Fibroblast of gingiva (primary cell): ENCODE results near the gene SLC2A6.

ENCODE experiments used
- DNase-seq: peaks from one replicate; pipeline ENCODE4 v3.0.0-alpha.2; 2011; ENCODE audit warnings: low read depth

SLC2A6 gene

DNA sequence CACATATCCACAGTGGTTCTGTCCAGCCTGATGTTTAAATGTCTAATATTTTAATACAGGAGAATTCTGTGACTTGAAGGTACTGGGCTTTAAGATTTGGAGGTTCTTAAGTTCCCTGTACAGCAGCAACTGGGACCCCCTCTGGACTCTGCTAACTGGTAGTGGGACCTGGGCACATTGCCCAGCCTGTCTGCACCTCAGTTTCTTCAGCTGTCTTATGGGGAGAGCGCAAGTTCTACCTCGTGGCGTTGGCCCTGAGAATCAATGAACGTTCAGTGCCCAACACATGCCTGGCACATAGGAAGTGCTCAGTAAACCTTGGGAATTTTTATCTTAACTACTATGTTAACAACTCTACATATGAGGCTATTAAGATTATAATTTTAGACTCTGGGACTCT is 1.4 kb downstream of the SLC2A6 start:
- DNase-seq = no peak

DNA sequence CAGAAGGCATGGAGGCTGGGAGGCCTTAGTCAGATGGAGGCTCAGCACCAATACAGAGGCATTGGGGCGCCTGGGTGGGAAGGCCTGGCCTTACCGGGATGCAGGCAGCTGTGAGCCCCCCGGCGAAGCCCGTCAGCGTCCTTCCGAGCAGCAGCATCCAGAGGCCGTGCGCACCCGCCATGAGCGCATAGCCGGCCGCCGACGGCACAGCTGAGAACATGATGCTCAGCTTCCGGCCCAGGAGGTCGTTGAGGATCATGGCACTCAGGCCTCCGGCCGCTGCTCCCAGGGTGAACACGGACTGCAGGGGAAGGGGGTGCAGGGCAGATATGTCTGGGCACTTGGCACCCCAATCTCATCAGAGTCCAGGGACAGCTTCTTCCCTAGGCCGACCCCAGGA is 2.0 kb downstream of the SLC2A6 start:
- DNase-seq = no peak

DNA sequence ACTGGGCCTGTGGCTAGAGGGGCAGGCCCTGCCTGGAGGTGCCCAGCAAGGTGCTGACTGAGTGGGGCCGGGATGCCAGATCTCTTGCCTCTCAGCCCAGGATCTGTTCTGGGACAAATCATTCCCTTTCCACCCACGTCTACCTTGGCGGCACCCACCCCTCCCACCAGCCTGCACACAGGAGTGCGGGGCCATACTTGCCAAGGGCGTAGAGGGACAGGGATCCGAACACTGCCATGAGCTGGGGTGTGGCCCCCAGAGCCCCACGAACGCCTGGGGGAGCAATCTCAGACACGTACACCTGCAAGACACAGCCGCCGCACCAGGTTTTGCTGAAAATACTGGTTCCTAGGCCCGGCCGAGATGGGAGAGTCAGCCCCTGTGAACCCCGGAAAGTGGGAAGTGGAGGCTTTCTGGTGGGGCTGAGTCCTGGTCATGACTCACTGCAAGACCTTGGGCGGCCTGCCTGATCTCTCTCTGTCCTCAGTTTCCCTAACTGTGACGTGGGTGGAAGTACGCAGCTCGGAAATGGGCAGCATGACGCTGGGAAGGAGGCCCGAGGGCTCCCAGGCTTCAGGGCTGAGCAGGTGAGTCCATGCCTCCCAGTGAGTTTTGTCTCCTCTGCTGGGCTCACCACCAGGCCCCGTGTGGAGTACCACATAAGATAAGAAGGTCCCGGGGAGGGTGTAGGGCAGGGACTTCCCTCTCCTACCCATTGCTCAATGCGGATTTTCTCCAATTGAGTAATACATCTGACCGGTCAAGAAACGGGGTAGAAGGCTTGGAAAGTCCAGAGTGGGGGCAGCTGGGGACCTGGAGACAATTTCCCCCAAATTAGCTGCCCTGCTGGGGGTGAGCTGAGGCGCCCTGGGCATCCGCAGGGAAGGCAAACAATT is 2.6 kb downstream of the SLC2A6 start:
- no peak for DNase-seq

DNA sequence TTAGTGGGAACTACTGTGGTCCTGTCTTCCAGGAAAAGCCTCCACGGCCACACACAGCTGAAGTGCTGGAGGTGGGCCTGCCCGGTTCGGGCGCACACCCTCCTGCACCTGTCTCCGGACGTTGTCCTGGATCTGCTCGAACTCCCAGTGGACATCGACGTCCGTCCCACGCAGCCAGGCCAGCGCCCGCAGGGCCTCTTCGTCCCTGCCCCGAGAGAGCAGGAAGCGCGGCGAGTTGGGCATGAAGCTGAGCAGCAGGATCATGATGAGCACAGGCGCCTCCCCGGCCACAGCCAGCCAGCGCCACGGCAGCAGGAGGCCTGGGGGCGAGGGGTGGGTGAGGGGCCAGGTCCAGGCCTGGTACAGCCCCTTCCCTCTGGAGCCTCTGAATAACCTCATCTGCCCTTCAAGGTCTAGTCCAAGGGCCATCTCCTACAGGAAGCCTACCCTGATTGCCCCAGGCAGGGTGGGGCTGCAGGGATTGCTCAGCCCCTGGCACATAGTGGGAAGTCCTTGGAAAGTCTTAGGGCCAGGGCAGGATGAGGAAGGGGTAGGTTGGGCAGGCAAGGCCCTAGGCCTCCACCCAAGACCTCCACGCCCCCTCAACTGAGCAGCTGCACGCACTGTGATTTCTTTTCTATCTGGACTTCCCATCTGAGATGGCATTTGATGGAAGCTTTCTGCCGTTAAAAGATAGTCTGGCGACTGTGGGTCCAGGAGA is 3.4 kb downstream of the SLC2A6 start:
- no peak for DNase-seq

DNA sequence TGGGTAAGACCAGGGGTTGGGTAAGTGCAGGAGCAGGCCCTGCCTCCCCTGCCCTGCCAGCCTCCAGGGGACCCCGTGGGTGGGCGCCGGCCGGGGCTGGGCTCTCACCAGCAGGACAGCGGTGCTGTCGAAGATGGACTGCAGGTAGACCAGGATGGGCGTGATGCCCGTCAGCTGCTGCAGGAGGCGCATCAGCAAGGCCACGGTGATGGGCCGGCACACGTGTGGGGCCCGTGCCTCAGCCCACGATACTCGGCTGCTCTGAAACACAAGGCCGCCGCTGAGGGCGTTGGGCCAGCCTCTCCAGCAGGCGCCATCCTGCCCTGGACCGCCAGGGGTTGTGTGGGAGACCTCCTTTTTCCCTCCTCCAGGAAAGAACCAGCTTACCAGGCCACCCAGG is 4.0 kb downstream of the SLC2A6 start:
- no peak for DNase-seq

DNA sequence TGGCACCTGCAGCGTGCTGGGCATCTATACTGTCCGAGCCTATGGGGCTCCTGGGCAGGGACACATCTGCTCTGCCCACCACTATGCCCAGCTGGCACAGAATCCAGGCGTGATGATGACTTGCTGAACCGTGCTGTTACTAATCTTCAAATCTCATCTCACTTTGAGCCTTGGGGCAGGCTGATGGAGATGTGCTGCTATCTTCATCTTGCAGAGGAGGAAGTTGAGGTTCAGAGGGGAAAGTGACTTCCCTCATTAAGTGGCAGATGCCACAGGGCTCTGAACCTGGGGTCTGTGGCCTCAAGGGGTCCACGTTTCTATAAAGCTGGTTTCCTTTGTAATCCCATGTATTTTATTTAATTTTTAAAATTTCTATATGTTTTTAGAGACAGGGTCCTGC is 4.7 kb downstream of the SLC2A6 start:
- DNase-seq = no peak

DNA sequence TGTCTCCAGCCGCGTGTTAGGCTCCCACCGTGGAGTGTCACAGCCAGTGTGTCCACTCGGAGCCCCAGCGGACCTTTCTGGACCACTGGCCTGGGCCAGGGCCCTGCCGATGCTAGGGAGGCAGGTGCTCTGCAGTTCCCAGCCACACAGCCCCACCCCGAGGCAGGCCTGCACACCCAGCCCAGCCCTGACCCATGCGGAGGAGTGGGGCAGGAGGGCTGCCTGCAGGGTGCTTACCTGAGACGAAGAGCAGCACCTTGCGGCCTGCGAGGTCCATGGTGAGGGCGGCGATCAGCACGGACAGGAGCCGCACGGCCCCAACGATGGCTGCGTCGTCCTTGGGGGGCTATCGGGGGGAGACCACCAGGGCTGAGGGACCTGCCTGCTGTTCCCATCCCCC is 5.2 kb downstream of the SLC2A6 start:
- DNase-seq = no peak

DNA sequence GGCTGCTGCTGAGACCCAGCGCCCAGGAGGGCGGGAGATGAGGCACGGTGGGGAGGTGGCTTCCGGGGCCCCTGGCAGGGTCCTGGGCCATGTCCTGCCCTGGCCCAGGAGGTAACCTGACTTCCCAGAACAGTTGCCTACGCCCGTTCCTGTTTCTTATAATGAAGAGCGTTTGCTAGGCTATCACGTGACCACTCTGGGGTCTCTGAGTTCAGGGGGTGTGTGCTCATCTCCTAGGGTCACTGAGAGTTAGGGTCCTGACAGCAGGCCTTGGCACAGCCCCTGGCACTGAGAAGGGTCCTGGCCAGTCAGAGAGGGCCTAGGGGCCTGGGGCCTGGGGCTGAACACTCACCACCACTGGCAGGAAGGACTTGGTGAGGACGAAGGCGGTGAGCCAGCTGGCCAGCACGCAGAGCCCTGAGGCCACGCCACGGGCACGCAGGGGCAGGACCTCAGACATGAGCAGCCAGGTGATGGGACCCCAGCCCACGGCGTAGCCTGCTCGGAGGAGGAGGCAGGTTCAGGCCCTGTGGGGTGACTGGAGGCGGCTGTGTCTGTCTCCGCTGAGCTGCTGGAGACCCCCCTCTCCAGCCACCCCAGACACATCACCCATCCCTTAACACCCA is 6.0 kb downstream of the SLC2A6 start:
- DNase-seq = no peak

DNA sequence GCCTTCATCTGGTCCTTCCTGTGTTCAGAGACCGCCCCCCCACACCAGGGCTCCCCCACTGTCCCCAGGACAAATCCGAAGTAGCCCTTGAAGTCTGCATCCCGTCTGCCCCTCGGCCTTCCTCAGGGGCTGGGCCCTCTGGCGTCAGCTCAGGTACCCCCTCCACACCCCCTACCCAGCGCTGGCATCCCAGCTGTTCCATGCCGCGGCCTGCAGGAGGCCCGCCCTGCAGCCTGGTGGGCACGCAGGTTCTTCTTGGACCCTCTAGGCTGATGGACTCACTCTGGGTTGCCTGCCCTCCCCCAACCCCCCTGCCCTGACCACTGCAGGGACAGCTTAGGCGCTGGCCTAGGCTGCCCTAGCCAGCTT is 6.6 kb downstream of the SLC2A6 start:
- DNase-seq = no peak

DNA sequence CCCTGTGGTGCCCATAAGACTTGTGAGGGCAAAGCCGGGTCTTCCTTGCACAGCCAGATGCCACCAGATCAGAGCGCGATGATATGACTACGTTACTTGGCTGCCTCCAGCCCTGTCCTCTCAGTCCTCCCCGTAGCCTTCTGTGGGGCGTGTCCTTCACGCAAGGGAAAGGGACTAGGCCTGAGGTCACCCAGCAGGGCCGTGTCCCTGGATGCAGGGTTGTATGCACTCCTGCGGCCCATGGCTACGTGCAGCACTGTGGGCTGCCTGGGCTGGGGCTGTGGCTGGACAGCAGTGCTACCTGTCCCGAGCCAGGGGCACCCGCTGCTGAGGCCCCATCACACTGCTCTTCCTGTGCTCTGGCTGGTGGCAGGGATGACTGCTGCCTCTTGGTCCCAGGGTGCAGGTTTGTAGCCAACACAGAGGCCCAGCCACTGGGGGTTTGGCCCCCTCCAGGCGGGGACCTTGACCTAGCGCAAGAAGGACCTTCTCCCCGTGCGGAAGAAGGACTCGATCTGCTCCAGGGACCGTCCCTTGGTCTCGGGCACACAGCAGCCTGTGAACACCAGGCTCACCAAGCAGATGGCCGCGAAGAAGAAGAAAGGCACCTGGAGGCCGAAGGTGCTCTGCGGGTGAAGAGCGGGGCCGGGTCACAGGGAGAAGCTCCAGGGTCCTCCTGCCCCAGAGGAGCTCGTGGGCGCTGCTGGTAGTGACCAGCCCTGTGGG is 7.2 kb downstream of the SLC2A6 start:
- DNase-seq = no peak

DNA sequence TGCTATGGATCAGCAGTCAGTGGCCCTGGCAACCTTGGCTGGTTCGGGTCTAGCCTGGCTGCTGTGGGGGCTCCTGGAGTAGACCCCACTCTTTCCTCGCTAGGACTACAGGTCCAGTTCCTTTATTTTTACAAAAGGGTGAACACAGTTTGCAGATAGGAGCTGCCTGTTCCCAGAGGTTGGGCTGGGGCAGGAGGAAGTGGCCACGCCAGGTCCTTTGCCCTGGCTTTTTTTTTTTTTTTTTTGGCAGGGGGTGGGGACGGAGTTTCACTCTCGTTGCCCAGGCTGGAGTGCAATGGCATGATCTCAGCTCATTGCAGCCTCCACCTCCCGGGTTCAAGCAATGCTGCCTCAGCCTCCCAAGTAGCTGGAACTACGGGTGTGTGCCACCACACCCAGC is 7.9 kb downstream of the SLC2A6 start:
- no peak for DNase-seq

DNA sequence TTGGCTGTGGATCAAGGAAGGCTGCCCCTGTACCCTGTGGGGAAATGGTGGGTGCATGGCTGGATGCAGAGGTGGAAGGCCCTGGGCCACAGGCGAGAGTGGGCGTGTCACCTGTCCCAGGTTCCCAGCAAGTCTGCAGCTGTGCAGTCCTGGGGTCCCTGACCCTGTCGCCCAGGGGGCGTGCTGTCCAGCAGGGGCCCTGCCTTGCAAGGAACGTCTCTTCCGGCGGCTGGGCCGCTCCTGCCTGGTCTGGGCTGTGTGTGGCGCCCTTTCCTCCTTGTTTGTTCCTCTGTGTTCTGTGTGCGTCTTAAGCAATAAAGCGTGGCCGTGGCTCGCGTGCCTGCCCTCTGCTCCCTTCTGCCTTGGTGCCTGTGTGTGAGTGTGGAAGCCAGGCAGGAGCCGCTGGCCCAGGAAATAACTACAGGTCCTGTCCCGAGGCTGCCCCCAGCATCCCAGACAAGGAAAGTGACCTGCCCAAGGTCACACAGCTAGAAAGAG is 8.4 kb downstream of the SLC2A6 start:
- no peak for DNase-seq

DNA sequence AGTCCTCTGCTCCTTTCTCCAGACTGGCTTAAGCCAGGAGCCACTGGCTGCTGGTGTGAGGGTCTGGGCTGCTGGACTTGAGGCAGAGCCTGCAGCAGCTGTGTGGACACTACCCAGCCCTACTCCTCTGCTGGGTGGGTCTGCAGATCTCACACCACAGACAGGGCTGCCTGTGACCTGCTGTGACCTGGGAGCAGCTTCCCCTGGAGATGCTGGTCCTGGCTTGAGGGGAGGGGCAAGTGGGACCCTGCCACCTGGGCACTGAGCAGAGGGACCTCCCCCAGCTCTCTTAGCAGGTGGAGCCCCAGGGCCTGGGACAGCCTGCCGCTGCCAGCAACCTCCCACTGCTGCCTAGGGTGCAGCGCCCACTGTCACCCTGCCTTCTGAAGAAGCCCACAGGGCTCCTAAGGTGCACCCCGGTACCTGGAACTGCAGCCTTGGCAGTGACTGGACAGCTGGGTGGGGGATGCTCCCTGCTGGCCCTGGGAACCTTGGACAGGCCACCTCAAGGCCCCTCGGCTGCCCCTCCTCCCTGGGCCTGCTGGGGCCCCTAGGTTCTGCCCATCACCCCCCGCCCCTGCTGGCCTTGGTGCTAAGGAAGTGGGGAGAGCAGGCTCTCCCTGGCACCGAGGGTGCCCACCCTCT is 10.0 kb downstream of the SLC2A6 start:
- DNase-seq = no peak

DNA sequence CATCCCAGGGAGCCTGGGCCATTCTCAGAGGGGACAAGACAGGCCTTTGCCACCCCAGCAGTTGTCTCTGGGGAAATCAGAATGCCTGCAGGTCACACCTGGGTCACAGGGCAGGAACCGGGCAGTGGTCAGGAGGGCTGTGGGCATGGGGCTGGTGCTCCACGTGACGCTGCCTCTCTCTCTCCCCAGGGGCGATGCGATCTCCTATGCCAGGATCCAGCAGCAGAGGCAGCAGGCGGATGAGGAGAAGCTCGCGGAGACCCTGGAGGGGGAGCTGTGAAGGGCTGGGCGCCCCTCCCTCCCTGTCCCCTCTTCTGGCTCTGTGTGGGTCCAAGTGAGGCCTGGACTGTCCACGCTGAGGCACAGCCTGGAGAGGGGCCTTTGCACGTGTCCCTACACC is 10.5 kb downstream of the SLC2A6 start:
- DNase-seq = no peak

DNA sequence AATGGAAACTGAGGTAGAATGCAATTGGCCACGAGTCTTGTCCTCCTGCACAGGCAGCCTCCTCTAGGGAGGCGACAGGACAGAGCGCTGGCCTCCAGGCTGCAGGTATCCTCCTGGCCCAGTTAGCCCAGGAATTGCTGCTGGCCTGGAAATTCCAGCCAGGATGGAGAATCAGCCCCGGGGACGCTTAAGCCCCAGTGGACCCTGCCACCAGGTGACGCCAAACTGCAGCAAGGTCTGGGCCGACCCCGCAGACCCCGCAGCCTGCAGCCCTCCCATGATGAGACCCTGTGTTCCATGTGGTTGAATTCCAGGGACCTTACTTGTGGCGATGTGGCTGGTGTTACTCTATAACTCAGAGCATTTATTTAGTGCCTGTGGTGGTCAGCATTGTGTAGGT is 11.8 kb downstream of the SLC2A6 start:
- DNase-seq = no peak

DNA sequence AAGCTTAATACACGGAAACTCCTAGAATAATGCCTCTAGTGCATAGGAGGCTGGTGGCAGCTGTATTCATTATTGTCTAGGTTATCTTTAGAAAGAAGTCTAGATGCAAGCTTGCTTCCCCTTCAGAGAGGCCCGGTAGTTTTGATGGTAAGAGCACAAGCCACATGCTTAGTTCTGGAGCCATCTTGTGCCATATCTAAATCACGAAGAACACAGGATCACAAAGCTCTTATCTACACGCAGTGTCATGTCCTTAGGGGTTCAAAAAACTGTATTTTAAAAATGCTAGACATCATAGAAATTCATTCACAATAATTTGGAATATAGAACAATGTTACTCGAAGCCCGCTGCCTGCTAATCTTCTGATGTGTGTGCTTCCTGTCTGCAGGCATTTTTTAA is 12.9 kb downstream of the SLC2A6 start:
- no peak for DNase-seq

DNA sequence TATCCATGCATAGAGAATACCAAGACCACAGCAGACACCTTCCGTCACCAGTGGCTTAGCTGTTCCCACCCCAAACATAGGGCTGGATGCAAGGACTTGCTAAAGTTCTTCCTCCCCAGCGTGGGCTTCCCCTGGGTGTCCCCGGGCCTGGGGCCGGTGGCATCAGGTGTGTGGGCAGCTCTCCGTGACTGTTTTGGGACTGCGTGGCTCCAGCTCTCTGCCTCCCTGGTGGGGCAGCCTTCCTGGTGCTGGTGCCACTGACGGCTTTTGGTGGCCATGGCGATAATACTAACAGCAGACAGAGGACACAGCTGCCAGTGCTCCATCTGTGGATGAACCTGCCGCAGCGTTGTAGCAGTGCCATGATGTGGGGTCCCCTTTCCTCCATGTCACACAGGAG is 14.3 kb downstream of the SLC2A6 start:
- no peak for DNase-seq

DNA sequence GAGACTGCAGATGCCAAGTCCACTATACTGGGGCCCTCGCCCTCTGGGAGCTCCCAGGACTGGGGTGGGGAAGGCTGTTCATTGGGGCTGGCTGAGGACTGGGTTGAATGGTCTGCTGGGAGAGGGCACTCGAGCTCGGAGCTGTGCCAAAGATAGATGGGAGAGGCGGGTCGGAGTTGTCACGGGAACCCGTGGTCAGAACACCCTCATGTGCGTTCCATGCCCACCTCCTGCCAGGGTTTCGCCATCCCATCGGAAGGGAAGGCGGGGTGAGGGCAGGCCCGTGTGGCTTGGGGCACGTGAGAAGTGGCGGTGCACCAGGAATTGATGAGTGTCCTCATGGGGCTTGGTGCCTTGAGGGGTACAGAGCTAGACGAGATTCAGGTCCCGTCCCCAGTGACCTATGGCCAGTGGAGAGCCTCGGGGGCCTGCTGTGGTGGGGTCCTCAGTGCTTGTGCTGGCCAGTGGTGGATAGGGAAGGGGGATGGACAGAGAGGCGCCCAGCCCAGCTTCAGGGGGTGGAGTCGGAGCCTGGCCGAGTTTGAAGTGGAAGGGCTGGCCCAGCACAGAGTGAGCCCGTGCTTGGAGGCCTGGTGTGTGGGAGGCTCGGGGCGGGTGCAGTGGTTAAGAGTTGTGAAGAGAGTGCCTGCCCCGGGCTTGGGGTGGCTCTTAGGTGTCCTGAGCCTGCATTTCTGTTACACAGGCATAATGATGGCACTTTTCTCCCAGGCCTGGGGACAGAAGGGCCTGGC is 14.9 kb downstream of the SLC2A6 start:
- DNase-seq = no peak

DNA sequence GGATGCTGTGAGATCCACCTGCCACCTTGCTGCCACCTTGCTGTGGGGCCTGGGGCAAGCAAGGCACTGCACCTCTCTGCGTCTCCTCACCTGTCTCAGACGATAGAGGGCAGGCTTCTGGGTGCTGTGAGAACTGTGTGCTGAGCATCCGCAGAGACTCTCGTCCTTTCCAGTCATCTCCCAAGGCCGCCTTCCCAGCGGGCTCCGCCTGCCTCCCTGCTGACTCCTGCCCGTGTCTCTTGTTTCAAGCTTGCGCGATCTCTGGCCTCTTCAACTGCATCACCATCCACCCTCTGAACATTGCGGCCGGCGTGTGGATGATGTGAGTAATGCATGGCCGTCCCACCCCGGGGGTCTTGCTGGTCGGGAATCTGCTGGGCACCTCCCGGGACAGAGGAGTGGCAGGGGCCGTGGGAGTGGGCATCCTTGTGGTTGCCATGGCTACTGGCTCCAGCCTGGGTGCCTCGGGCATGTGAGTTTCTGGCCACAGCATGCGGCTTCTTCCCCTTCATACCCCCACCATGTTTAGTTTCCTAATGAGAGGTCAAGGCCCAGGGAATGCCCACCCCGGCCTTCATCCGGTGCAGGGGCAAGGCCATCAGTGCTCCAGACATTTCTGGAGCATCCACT is 15.6 kb downstream of the SLC2A6 start:
- DNase-seq = no peak

DNA sequence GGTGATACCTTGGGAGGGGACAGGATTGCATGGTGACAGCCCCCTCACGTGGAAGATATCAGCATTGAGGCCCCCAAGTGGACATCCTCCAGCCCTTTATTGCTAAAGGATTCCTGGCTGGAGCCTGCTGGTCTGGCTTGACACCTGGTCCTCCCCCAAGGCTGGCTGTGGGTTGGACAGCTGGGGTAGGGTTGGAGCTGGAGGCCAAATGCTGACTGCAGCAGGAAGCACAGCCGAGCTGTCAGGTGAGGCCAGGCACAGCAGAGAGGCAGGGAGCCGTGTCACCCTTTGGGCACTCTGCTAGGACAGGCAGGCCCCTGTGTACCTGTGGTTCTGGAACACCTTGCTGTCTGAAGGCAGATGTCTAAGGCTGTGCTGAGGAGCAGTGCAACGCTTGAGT is 16.9 kb downstream of the SLC2A6 start:
- DNase-seq = no peak
